Neutrophil (primary cell): ENCODE results near the gene METTL25.
A peak's percentile ranks its signal among the peaks of the same experiment; 100 is the strongest.

ENCODE experiments used
- H3K27ac ChIP-seq: fragments of 200-600 bp; sonication (generic); 2 replicates; pipeline ENCODE4 v1.5.1; 2016; ENCODE audit warnings: mild to moderate bottlenecking, moderate library complexity
- H3K27me3 ChIP-seq: fragments of 200-600 bp; sonication (generic); 2 replicates; pipeline ENCODE4 v1.6.0; 2016; ENCODE audit warnings: mild to moderate bottlenecking
- H3K36me3 ChIP-seq: fragments of 200-600 bp; sonication (generic); 2 replicates; pipeline ENCODE4 v1.5.1; 2017
- H3K4me1 ChIP-seq, 2 experiments: fragments of 200-600 bp in 1 of 2; sonication (generic) in 1 of 2; 1 replicate in 1 of 2; 2 replicates in 1 of 2; pipeline versions ENCODE4 v1.5.1 to v1.6.1; 2013 to 2016; ENCODE audit warnings: low read depth in 1 of 2, low read length in 1 of 2, mild to moderate bottlenecking in 1 of 2, moderate library complexity in 1 of 2; ENCODE audit not compliant: control insufficient read depth in 1 of 2, insufficient read depth in 1 of 2
- H3K4me3 ChIP-seq, 2 experiments: fragments of 200-600 bp in 1 of 2; sonication (generic) in 1 of 2; 1 replicate in 1 of 2; 2 replicates in 1 of 2; pipeline ENCODE4 v1.5.1; 2013 to 2016; ENCODE audit warnings: low read depth in 1 of 2, low read length in 1 of 2, mild to moderate bottlenecking in 1 of 2, moderate library complexity in 1 of 2
- H3K9me3 ChIP-seq: fragments of 200-600 bp; sonication (generic); 2 replicates; pipeline ENCODE4 v1.5.1; 2016
- CTCF ChIP-seq: fragments of 200-600 bp; sonication (generic); IDR thresholded peaks from 2 replicates; pipeline ENCODE4 v1.5.1; 2016; ENCODE audit warnings: antibody characterized with exemption

METTL25 gene

DNA sequence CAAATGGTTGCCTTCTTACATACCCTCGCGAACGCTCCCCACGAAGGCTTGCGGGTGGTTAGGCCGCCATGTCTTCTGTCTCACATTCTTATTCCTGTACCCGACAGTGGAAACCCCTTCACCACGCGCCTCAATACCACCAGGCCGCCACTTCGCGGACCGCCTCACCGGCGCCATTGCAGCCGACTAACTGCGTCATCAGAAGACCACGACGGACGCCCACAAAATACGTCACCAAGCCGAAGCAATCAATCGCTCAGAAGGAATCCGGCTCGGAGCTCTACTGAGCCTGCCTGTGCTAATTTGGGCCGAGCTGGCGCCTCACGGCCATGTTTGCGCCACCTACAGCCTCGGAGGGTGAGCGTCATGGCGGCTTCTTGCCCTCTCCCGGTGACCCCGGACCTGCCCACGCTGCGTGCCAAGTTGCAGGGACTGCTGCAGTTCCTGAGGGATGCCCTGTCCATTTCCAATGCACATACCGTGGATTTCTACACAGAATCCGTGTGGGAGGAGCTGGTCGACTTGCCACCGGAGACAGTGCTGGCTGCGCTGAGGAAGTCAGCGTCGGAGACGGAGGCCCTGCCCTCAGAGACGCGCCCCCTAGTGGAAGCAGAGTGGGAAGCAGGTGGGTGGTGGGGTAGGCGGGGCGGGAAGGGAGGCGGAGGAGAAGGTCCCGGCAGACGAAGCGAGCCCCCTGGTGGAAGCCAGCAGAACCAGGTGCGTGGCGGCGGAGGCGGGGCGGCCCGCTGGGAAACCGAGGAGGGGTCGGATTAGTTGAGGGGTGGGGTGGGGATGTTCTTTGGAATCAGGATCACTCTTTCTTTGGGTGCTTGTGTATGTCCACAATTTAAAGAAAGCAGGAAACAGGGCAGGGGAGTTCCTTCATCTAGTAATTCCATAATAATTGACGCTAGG lies at the start of gene METTL25, which contains the start of gene CCDC59:
Gene METTL25 (plus strand): TSS at position 330 of the 915 bp plus-strand sequence. CDS start 37 bp downstream, at position 367.
Gene CCDC59 (minus strand): TSS at position 188 of the 915 bp plus-strand sequence. CDS start 11 bp downstream, at position 177.
- Histone ChIP-seq H3K4me1 (peaks cover 21 to 23% of the 10 kb centered on the region in 2 experiments), H3K4me3 (peak within 1 kb of the TSS; percentile 79), H3K27ac (peak within 1 kb of the TSS; percentile 97), H3K9me3 (no peaks in the 10 kb centered on the region), H3K36me3 (peaks cover 19% of the 10 kb centered on the region), H3K27me3 (no peaks in the 10 kb centered on the region)
- TF ChIP-seq CTCF, result peak; percentile 100

- TF ChIP-seq CTCF, result no peak
- no peak overlapping the region for H3K4me3 ChIP-seq
- H3K9me3 ChIP-seq, result no peaks in the 10 kb centered on the region
- H3K4me1 ChIP-seq, result no peaks in the 10 kb centered on the region
- no peaks in the 10 kb centered on the region for H3K27me3 ChIP-seq
- no peak overlapping the region for H3K27ac ChIP-seq
- H3K36me3 ChIP-seq, result no peaks in the 10 kb centered on the region
Observed at GRCh38 chr12:82314406-82314892, 43.9 kb upstream of the METTL25 start.

DNA sequence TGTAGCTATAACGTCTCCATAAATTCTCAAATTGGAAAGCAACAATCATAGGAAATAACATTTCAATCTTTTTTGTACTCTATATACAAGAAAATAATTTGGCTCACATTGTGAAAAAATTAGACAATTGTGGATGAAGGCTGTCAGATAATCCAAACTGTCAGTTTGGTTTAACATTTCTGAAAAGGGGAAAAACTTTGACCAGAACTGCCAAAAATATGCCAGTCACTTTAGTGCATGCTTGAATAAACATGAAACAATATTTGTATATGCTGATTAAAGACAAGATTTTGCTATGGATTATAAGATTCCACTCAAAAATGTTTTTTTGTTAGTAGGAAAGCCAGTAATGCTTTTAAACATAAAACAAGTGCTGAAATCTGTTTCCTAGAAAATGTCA lies 39.1 kb upstream of the METTL25 start:
- no peaks in the 10 kb centered on the region for H3K4me1 ChIP-seq
- no peak overlapping the region for H3K27ac ChIP-seq
- H3K9me3 ChIP-seq, result no peaks in the 10 kb centered on the region
- H3K27me3 ChIP-seq, result no peaks in the 10 kb centered on the region
- H3K36me3 ChIP-seq, result no peaks in the 10 kb centered on the region
- no peak overlapping the region for H3K4me3 ChIP-seq
- no peak for TF ChIP-seq CTCF

- Histone ChIP-seq H3K9me3 (no peaks in the 10 kb centered on the region), H3K36me3 (no peaks in the 10 kb centered on the region), H3K27me3 (peaks cover 25% of the 10 kb centered on the region), H3K27ac (no peak overlapping the region), H3K4me3 (no peak overlapping the region), H3K4me1 (no peaks in the 10 kb centered on the region)
- no peak for TF ChIP-seq CTCF
Observed at GRCh38 chr12:82325540-82326336, 32.6 kb upstream of the METTL25 start.

DNA sequence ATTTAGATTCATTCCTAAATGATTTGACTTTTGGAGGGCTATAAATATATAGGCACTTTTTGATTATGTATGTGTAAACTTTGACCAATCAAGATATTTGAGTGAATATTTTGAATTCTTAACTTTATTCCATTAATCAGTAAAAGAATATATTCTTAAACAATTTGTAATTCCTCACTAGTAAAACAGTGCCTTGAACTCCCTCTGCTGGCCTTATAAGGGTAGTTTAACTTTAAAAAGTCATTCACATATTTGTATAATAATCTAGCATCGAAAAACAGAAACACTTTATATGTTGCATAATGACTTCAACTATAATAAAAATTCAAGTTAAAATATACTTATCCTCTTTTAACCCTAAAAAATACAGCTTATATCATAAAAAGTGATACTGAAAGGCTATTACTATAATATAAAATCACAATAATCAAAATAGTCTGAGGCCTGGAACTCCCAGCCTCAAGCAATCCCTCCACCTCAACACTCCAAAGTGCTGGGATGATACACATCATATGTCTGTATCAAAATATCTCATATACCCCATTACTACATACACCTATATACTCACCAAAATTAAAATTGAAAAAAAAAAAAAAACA lies 31.3 kb upstream of the METTL25 start:
- Histone ChIP-seq H3K9me3 (no peaks in the 10 kb centered on the region), H3K27me3 (peaks cover 36% of the 10 kb centered on the region), H3K36me3 (no peaks in the 10 kb centered on the region), H3K27ac (no peak overlapping the region), H3K4me3 (no peak overlapping the region), H3K4me1 (no peaks in the 10 kb centered on the region)
- TF ChIP-seq CTCF, result no peak
